HG02938 (cell line): ENCODE results near the gene GREM2.

Experiments
- ATAC-seq: cut with Tn5 transposase; IDR thresholded peaks from one replicate; pipeline ENCODE4 v1.9.1; 2021; ENCODE audit warnings: mild to moderate bottlenecking, moderate library complexity; ENCODE audit not compliant: unreplicated experiment

Gene GREM2

DNA sequence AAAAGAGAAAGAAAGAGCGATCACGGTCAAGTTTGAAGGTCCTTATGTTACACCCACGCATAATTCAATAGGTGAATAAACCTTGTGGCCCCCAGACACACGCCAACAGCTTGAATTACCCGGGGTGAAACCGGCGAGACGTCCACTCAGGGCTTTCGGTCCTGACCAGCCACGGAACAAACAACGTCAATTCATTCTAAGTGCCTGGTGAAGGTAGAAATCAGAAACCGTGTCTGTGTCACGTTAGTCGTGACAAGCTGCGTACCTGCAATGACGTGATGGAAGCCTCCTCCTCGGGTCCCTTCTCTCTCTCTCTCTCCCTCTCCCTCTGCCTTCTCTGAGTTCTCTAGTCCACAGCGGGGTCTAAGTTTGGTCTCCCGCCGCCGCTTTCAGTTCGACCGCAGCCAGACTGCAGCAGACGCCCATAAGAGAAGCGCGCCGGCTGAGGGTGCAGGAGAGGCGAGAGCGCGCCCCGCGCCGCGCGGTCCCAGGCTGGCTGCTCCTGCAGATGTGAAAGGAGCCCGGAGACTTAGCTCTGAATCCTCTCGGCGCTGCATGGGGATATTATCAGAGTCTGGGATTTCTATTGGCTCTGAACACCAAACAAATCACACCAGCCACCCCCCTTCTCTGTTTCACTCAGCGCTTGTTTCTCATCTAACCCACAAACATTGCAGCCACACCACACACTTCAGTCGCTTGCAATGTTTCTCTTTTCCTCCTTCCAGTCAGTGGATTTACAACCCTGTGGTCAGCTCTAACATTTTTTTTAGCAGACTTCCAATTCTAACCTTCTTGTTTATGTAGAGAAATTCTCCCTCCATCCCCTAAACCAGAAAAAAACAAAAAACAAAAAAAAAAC is at the start of gene GREM2:
GREM2 (minus strand) TSS at position 537 of the 862 bp plus-strand sequence. CDS start 118,680 bp downstream, outside the sequence.
- peak; percentile 92 for ATAC-seq

DNA sequence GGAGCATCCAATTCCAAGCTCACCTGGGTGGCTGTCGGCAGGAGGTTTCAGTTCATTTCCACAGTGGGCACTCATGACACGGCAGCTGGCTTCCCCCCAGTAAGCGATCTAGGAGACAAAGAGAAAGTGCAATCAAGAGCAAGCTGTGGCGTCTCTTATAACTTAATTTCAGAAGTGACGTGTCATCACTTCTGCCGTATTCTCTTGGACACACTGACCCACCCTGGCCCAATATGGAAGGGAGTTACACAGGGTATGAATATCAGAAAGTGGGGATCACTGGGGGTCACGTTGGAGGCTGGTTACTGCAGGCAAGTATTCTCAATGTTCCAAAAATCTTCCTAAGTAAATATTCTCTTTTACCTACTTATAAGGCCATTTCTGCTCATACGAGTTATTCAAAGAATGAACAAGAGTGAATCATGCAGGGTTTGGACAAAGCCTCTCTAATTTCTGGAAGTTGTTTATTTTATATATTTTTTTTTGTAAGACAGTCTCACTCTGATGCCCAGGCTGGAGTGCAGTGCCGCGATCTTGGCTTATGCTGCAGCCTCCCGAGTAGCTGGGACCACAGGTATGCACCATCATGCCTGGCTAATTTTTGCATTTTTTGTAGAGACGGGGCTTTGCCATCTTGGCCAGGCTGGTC is 46.5 kb upstream of the GREM2 start:
- ATAC-seq: no peak

DNA sequence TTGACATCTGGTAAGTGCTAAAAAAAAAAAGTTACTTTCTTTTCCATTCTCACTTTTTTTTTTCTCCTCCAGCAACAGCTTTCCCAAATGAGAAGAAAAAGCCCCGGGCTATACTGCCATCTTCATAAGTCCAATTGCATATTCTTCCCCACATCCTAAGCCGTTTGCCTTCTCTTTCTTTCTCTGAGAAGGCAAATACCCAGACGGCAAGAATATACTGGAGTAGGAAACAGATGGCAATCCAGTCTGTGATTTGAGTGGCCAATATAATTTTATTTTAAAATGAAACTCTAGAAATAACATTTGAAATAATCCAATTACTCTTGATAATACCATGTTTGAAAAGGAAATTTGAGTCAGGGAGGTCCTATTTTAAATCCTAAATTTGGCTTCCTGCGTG is 44.6 kb upstream of the GREM2 start:
- no peak for ATAC-seq

DNA sequence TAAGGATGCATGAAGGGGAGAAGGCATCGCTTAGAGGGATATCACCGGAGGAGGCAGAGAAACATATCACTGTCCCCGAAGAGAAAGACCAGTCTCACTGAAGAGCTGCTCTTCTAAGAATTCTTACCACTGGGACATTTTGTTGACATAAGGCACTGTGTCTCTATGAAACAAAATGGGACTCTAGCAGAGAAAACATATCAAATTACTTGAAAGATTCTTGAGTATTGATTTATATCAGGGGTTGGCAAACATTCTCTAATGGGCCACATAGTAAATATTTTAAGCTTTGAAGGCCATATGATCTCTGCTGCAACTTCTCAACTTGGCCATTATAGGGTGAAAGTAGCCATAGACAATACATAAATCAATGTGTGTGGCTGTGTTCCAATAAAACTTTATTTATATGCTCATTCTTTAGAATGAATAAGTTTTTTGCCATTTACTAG is 41.0 kb upstream of the GREM2 start:
- no peak for ATAC-seq

DNA sequence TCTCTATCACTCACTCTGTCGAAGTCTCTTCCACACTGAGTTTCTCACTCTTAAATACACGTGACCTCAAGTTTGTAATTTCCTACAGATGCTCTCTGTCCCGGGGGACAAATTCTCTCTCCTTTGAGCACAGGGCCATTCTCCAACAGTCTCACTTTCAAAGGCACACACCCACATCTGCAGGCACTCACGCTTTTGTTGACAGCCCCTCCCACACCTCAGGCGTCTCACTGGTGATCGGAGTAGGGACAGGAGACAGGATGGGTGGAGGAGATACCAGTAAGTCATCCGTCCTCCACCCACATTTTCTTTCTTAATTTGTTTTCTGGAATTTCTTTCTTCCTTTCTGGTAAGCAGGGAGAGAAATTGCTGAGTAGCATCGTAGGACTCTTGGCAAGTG is 40.6 kb upstream of the GREM2 start:
- ATAC-seq: no peak

DNA sequence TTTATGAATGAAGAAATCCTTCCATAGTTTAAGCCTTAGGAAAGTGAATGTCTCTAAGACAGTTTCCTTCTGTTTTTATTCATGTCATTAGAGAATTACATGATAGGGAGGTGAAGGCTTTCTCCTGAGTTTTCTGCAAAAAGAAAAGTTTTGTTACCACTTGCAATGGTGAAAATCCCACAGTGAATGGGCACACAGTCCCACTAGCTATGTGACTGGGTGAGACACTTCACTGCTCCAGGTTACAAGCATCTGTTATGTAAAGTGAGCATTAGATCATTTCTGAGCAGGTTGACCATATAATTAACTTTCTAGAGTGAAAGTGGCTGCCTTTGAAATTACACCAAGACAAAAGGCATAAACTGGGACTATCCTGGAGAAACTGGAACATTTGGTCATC is 38.9 kb upstream of the GREM2 start:
- no peak for ATAC-seq

DNA sequence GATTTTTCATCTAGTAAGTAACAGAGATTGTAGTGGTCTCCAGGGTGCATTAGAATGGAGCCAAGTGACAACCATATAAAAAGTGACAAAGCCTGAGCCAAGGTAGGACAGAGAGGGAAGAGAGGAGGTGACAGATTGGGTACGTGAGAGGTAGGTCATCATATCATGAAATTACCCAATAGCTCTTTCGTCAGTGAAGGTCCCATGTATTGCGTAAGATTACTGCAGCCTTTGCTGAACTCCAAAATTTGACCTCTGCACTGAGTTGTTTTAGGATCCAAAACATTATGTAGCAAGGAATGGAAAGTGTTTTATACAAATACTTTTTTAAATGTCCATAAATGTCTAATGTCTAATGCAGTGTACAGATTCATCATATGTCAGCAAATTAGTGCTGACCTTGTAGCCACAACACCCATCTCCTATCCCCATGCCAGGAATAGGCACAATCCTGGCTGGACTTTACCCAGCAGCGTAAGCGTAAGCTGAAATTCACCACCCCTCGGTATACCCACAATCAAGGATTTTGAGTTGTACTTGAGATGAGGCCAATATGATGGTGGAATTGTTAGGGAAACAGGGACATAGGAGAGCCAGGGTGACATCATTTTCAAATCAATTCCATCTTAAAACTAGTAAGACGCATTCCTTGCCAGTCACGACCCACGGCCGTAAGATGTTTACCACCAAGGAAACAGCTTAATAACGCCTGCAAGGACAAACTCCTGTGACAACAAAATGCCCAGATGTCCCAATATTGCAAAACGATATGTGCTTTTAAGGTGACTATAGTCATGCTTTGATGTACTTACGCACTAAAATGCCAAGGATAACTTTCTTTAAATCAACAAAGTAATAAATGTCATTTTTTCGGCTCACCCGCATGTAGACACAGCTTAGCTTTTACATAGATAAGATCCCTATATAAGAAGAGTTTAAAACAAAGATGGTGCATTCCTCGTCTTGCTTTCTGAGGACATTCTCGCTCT is 38.1 kb upstream of the GREM2 start:
- no peak for ATAC-seq

DNA sequence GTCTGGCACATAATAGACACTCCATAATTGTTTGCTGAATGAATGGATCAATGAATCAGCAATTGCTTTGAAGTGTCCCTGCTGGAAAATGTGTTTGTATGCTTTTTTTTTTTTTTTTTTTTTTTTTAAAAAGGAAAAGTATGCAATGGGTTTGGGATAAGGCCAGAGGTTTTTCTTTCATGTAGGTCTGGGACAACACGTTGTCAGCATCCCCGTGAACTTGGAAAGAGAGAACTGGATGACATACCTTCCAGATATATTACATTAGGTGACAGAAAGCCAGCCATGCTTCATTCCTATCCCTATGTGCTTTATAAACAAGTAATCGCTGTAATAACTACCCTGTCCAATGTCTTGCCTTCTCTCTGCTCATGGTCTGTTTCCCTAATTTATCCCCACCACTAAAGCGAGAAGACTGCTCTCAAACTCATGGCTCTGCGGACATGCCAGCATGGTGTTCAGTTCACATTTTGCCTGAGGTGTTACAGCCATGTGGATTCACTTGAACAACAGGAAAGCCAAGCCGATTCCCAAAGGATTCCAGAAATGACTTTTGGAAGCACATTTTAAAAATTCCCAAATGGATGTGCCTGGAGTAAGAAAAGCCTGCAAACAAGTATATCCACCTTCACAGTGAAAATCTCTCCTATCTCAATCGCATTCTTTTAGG is 34.8 kb upstream of the GREM2 start:
- ATAC-seq: no peak

DNA sequence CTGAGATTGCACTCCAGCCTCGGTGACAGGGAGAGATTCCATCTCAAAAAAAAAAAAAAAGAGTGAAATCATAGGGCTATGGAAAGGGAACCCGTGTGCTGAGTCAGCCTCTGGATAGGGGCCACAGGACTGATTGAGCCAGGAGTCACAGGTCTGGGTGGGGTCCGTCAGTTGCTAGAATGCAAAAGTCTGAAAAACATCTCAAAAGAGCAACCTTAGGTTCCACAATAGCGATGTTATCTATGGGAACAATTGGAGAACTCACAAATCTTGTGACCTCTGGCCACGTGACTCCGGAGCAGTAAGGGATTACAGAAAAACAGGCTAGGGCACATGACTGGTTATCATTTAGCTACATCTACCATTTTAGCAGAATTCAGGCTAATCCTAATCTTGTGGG is 32.8 kb upstream of the GREM2 start:
- no peak for ATAC-seq

DNA sequence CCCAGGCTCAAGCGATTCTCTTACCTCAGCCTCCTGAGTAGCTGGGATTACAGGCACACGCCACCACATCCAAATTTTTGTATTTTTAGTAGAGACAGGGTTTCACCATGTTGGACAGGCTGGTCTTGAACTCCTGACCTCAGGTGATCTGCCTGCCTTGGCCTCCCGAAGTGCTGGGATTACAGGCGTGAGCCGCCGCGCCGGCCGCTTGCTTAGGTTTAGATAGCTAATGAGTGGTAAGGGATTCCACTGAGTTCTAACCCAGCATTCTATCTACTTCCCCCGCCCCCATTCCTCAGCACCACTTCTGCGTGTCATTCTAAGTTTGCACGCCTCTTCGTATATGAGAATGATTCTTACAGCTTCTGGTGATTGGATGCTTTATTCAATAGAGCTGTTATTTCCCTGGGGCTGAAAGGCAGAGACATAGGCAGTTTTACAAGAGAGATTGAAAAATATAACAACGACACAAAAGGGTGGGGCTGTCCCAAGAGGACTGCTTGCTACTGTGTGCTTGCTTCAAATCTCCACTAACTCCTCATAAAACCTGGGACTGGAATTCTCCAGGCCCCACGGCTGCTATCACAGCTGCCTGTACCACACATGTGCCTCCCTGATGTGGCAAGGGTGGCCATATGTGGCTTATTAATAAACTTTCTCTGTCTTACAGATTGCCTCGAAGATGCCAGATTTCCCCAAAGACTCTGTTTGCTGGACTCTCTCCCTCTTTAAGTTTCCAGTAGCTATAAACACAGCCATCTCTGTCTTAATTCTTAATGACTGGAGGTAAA is 23.7 kb upstream of the GREM2 start:
- no peak for ATAC-seq

DNA sequence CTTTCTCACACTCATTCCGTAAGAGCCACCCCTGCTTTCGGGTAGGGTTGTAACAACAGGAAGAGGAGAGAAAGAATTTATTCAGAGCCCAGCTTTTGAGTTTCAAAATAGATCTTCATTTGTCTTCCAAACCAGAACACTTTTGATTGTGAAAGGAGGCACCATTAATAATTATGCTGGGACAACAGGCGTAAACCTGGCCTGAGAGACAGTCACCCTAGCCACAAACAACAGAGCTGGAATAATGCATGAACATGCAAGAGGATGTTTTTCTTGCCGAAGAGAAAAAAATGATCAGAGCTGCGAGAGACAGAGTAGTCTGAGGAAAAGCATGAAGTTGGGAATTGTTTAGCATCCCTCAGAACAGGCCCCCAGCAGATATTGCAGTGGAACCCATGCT is 18.5 kb upstream of the GREM2 start:
- ATAC-seq: no peak

DNA sequence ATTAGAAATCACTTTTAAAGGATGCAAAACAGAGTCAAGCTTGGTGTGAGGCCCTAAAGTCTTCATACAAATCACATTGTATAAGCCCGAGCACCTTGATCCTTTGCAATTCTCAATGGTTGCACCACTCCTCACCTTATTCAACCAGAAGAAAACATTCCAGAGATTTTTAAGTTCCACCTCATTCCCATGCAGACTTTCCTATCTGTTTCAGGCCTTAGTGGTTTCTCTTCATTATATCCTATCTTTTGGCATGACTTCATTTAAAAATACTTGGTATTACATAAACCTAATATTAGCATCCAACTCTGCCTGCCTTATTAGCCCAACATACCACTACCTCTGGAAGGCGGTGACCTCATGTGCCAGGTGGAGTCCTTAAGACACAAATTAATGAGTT is 9.3 kb upstream of the GREM2 start:
- ATAC-seq: no peak

DNA sequence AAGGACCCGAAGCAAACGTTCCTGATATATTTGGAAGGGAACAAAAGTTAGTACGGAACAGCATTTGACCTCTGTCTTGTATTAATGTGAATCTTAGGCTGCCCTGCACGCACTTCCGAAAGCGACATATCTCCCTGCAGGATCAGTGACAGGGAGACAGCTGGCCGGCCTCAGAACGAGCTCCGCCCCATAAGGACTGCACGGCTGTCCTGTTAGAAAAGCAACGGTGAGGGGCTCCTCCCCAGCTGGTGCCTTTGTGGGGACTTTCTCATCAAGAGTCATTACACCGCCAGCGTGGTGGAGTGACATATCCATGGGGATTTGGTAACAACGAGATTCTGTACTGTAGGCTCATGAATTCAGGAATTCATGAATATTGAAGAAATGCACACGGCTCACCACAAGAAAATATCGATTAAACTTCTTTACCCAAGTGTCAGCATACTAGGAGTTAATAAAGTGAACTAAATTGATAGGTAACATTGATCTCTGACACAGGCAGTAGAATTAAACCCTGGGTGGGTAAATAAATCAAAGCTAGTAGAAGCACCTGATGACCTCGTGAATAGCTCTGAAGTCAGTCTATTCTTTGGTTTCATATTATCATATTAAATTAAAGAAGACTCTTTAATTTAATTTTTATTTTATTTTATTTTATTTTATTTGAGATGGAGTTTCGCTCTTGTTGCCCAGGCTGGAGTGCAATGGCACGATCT is 8.1 kb upstream of the GREM2 start:
- ATAC-seq: no peak

DNA sequence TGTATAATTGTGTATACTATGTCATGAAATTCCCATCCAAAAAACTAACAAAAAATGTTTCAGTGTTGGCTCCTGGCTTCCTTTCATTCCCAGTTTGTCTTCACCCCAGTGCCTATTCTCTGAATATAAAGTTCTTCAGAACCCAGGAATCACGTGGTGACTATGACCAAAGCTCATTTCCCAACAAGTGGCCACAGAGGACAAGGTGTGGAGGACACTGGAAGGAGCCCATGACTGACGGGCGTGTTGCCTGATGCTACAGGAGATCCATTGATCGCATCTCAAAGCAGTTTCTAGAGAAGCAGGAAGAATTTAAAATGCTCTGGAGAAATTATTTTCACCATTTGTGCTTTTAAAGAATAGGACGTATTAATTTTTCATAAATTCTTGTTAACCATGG is 7.4 kb upstream of the GREM2 start:
- no peak for ATAC-seq

DNA sequence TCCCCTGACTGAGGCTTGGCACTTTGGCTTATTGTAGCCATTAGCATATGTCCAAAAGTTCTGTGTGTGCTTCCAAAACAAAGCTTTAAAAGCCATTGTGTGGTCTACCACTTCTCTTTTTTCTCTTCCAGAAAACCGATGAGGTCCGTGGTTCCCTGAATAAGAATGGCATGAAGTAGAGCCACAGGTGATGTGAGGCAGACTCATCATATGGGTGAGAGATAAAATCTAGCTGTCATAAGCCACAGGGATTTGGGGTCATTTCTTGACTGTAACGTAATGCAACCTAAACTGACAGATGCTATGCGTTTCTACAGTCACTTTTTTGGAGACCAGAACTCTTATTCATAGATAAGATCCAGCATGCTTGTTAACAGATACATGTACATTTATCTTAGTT is 7.0 kb upstream of the GREM2 start:
- no peak for ATAC-seq

DNA sequence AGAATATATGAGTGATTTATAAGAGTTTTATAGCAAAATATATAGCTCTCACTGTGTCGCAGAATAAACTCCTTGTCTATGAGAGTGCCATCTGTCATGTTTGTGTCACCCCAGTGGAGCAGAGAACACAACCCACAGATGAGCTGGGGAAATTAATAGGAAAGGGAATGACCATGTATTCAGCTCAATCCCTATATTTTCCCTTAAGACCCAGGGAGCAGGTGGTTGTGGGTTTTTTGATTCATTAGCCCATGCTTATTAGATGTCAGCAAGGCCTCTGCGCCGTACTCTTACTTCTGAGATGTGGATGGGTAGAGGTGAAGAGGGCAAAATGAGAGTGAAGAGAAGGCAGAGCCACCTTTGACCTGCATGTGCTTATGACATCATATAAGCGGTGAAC is 4.1 kb upstream of the GREM2 start:
- ATAC-seq: no peak

DNA sequence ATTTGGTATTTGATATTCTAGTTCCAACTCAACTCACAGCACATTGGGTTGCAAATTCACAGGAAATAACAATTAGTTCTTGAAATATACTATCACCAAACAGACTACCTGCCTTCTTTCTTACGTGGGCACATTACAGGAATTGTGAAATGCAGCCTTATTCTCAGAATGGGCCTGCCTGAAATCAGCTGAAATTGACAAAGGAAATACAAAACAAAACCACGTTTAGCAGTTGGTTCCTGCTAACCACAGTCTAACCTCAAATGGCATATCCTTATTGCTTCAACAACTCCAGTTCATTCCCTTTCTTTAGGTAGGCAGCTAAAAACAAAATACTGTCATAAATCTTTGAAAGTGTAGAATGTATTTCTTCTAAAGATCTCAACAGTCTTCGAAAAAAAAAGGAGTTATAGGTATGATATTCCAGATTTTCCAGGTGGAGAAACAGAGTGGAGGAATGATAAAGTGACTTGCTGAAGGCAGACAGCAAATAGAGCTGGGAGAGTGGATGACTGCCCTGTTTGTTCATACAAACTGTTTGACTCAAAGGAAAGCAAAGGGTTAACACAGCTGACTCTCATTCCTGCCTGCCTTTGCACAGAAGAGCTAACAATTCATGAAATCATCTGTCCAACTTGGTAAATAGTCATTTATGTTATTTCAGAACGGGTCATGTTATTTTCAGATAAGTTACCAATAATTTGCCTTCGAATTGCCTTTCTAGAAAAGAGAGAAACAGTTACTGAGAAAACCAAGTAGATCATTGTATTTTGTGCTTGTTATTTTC is 1.6 kb upstream of the GREM2 start:
- no peak for ATAC-seq

DNA sequence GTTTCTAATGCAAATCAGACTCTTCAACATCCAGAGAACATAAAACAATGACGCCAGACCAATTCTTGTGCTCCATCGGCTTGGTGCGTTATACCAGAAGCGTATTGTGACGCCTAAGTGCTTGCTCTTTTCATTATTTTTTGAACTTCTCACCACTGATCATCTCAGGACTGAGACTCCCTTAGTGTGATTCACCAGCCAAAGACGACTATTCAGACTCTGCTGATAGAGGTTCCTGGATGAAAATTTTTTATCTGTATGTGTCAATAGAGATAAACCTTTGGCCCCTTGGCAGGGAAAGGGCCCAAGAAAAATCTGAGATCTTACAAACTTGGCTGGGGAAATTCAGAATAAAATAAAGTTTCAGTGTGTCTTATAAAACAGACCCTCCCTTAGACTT is 856 bp upstream of the GREM2 start:
- no peak for ATAC-seq
